ENCODE measurements around the gene TMEM9. TPM values are rescaled to one million over a fixed set of nuclear protein-coding genes. Genes with fewer than 3 reads are reported as not detected.

The TMEM9 gene
- polyA plus RNA-seq, 3 donors = 150 to 166 (median 156) TPM

DNA sequence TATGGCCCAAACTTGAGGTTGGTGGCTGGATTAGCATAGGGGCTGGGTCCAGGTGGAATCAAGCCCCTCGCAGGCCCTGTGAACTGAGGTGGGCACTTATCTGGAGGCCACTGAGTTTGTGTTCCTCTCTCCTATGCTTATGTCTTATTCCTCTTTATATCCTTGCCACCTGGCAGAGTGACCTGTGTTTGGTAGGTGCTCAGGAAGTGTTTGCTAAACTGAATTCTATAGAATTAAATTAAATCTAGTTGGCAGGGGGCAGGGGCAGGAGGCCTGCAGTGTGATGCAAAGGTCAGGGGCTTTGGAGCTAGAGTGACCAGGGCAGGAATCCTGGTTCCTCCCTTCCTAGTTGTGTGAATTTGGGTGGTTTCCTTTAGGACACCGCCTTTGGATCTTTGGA lies 1.1 kb upstream of the TMEM9 start:
- no peak for DNase-seq

DNA sequence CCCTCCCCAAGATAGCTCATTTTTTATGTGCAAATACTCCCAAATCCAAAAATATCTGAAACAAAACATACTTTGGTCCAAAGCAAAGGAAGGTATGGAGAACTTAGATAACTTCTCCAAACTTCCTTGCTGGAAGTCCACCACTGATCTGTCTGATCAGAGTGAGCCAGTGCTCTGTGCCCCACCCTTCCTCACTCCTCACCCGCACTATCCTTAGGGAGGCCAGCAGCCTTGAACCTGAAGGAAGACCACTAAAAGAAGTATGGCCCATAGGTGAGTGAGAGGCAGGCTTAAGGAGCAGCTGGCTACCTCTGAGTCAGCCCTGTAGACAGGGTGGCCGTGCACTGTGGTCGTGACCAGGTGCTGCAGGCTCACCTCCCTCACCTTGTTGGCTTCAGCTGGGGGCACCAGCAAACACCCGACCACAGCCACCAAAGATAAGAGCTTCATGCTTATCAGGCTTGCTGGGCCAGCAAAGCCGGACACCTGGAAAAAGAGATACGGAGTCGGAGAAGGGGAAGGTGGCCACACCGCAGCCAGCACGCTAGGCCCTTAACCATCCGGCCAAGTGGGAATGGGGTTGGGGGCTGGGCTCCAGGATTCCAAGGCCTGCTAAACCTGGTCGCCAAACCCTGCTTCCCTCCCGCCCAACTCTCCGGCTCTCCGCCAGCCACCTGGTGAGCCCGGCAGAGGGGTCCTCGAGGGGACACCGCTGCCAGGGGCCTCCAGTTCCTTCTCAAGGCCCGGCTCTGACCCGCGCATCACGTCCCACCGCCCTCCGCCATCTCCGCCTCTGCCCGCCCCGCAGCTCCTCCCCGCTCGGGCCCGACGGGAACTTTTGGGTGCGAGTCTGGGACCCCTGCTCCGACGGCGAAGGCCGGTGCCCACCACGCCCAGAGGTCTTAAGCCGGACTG lies 543 bp downstream of the TMEM9 start:
- no peak for DNase-seq

DNA sequence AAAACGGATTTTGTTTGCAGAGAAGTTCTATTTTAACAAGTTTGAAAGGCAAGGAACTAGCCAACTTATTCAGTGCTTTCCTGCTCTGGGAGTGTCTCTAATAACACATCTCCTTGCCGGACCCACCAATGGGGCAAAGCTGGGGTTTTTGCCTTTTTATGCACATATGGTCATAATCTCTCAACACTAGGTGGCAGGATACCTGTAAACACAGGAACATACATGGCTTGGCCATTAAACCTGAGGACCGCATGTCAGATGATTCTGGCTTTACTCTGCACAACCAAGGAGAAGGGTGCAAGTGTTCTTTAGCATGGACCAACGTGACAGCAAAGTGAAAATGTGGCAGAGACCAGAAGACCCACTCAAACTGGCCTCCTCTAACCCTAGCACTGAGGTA lies 4.9 kb downstream of the TMEM9 start:
- DNase-seq = no peak

DNA sequence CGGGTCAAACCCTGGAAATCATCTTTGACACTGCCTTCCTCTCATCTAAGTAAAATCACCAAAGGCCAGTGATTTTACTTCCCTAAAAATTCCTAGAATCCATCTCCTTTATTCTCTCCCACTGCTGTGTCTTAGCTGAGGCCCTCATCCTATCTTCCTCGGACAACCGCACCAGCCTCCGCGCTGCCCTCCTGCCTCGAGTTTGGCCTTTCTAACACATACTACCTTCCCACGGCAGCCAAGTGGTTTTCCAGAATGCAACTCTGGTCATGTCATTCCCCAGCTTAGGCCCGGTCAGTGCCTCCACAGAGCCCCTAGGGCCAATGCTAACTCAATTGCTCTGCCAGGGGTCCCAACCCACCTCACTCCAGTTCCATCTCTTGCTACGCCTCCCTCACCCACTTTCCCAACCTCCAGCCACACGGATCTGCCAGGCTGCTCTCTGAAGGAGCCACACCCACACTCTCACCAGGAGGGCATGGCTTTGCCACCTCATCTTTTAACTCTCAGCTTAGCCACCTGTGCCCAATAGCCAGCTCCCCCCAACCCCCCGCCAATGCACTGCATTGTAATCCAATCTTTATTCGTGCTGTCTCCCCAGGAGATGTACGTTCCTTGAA lies 6.8 kb downstream of the TMEM9 start:
- DNase-seq = no peak

- no peak for DNase-seq
These were observed 7.5 kb downstream of the TMEM9 start for GRCh38 chr1:201146626-201147390.

GRCh38 chr1:201145816-201146215 lies 8.5 kb downstream of the TMEM9 start:
- DNase-seq = no peak

GRCh38 chr1:201145132-201145531 lies 9.1 kb downstream of the TMEM9 start:
- DNase-seq = no peak

DNA sequence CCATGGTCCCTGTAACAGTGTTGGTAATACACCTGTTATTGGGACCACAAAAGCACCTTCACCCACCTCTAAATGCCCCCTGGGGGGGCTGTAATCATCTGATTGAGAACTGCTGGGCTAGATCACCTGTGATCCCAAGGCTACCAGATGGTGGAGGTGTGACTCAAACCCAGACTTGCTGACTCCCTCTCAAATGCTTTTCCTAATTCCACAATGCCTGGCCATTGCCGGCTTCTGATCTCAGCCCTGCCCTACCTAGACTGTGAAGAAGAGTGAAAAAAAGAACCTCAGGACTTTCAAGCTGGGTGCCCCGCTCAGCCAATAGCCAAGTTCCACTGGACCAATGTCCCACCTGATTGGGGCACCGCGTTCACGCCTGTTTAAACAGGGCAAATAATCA lies 9.6 kb downstream of the TMEM9 start:
- no peak for DNase-seq

DNA sequence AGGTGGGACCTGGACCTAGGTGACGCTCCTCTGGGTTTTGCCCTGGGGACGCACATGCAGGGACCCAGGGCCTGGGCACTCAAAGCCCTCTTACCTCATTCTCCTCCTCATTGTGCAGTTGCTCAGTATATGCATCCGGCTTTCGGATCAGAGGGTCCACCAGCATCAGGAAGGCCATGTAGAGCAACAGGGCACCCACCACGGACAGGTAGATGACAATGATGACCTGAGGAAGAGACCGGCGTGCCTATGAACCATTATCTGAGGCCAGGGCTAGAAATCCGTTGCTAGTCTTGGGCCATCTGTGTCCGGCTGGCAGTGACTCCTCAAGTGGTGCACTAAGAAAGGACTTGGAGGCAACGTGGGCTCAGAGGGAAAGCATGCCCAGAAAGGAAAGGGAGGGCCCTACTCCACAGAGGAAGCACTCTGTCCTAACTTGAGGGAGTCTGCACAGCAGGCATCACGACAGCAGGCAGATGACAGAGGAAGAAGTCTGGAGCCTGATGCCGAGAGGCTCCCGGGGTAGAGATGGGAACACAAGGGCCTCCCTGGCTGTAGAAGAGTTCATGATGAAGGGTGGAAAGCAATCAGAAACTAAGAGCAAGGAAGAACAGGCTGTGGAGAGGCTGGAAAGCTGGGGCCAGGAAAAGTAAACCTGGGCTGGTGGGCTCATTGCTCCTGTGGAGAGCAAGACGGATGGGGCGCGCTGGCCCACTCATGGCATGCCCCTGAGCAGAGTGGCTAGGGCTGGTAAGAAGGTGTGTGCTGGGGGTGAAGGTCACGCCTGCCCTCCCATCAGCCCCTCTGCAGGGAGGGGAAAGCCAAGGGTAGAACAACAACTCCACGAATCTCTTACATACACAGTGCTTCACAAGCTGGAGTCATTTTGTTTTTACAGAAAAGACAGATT lies 10.3 kb downstream of the TMEM9 start:
- no peak for DNase-seq

DNA sequence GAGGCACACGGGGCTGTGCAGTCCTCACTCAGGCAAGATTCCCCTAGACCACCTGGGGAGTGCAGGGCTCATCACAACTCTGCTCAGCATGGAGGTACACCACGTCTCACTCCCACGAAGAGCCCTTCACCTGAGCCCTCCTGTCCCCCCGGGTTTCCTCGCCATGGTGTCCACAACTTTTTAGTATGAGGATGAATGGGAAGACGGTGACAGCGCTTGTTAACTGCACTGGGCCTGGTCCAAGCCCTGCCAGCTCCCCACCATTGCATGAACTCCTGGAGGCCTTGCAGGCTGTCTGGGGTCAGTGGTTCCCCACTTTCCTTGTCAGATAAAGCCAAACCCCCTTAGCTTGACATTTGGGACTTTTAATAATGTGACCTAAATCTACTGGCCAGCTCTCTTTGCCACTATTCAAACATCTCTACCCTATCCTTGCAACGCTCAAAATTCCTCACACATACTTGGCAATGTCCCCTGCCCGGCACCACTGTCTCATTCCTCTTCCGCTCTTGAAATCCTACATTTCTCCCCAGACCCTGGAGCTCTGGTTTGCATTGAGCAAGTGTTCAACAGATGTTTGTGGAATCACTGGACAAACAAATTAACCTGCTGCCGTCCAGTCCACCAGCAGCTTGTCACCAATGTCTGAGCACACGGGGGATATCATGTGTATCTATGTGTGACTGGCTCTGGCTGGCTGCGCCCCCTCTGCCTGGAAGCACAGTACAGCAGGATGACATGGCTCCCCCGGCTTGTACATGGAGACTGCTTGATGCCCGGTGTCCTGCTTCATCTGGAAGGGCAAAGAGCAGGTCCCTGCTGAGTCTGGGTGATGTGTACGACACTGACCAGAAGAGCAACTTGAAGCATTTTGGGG lies 11.2 kb downstream of the TMEM9 start:
- DNase-seq = no peak

DNA sequence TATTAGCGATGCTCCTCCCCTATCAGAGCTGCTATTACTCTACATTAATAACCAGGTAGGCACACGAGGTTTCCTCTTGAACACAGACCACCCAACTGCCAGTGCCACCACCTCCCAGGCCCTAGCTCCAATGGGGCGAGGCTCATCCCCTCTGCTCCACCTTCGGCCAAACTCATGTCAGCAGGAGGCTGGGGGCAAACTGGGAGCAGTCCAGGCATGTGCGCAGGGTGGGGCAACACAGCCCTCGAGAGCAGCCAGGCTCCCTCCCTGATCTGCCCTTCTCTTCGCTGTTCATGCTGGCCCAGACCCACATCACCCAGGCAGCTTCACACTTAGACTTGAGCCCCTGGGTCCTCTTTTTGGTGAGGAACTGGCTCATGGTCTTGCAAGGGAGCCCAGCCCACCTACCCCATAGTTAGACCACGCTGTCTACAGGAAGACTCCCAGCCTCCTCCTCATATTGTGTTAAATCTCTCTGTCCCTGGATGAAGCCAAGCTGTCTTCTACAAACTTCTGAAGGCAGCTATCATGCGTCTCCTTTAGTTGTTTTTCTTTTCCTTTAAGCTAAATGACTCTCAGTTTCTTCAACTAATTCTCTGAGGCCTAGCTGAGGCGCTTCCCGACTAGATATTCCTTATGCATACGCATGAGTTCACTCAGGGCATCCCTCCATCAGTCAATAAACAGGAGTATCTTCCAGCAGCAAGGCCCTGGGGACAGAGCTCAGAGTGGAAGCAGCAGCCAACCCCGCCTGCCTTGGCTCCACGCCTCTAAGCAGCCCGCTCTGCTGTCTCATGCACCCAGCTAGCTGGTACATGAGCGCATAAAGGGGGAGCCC lies 12.0 kb downstream of the TMEM9 start:
- DNase-seq = no peak

DNA sequence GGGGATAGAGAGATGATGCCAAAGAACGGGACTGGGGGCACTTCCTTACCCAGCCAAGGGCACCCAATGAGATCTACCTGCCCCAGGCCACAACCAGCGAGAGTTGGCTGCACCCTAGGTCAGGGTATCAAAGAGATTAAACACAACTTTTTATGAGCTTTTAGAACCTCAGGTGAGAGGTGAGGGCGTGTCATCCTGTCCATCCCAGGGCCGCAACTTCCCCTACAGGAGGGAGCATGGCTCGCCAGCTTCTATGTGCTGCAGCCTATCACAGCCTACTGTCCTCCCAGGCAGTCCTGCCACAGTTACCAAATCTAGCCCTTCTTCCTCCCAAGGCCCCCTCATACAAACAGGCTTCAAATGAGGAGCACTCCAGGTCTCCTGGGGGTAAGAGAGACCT lies 12.9 kb downstream of the TMEM9 start:
- no peak for DNase-seq

GRCh38 chr1:201140941-201141260 lies 13.4 kb downstream of the TMEM9 start:
- DNase-seq = no peak

GRCh38 chr1:201140235-201140940 lies 13.9 kb downstream of the TMEM9 start:
- no peak for DNase-seq

- DNase-seq = no peak
These were observed 14.5 kb downstream of the TMEM9 start for GRCh38 chr1:201139756-201140155.

- no peak for DNase-seq
These were observed 15.0 kb downstream of the TMEM9 start for GRCh38 chr1:201139306-201139705.

DNA sequence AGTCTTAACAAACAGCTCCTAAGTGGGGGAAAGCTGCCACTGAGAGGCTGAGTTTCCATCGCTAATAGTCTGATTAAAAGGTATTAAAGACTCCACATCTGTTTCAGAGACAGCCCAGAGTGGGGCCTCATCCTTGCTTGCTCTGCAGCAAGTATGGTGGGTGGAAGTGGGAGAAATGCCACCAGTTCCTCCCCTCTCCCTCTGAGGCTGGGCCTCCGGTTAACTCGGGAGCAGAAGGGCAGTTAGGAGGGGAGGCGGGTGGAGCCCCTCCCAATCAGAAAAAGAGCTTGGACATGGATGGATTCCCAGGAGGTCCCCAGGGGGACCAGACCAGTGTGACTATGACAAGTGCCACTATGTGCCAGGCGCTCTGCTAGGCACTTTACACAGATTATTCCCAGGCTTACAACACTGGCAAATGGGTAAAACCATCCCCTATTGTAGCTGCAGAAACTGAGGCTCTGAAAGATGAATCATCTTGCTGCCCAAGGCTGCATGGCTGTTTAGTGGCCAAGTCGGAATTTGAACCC lies 15.9 kb downstream of the TMEM9 start:
- DNase-seq = no peak

DNA sequence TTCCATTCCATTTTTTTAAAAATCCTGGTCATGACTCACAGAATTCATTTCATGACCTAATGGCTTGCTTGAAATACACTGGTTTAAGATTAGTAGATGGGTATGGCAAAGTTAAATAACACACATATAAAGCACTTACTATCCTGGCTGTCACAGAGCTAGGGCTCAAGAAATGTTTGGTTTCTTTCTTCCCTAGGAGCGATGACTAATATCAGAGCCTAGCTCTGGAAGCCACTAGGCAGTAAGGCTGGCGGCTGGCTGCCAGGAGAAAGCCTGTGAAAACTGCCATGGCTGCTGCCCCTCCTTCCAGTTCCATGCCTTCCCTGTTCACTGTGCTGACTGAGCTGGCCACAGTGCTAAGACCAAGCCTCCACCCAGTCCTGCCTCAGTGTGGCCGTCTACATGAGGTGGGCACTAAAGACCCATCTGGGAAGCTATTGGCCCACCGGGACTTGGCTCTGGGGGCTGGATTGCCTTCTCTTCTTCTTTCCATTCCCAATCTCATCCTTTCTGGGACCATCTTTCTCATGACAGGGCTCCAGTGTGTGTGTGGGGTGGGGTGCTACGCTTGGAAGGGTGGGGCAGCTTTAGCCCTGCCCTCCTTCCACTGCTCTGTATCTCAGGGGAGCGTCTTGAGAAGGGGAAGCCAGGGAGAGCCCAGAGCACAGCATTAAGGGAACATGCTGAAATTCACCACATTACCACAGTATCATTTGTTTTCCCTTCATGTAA lies 16.5 kb downstream of the TMEM9 start:
- DNase-seq = no peak
